Measurements from ENCODE around the gene PNRC2. TPM values are rescaled to one million over a fixed set of nuclear protein-coding genes. Genes with fewer than 3 reads are reported as not detected.
"Not testable (repeated sequence)": the region's sequence is repeated elsewhere in the genome, so short reads cannot be mapped to it uniquely, and the experiment has no call there.

PNRC2 gene
- polyA plus RNA-seq, 4 donors: 114 to 181 (median 126) TPM

- Histone ChIP-seq H3K4me3 (ENCODE audit: low read depth in 1 of 3, low read length in 3 of 3) (no peak overlapping the region), H3K4me1 (ENCODE audit: control insufficient read depth in 3 of 3, insufficient read depth in 2 of 3, low read depth in 1 of 3, low read length in 2 of 3) (peaks cover 0 to 24% (median 0%) of the 10 kb centered on the region in 3 donors), H3K27me3 (ENCODE audit: control insufficient read depth in 3 of 3, insufficient read depth in 3 of 3, low read length in 3 of 3) (no peaks in the 10 kb centered on the region), H3K9me3 (ENCODE audit: control insufficient read depth in 2 of 2, insufficient read depth in 1 of 2, low read depth in 1 of 2, low read length in 1 of 2) (peaks cover 0 to 4% of the 10 kb centered on the region in 2 donors), H3K36me3 (ENCODE audit: control insufficient read depth in 3 of 3, insufficient read depth in 2 of 3, low read depth in 1 of 3, low read length in 3 of 3) (no peaks in the 10 kb centered on the region), H3K27ac (ENCODE audit: low read depth in 1 of 3, low read length in 2 of 3) (no peak overlapping the region)
- WGBS, 3 donors: 50 to 84% (median 58%) methylated on average over 5 of the region's 5 CpGs
- no peak for DNase-seq
- no peak for FAIRE-seq
Measured at GRCh38 chr1:24004132-24004531, 44.5 kb downstream of the PNRC2 start.

- FAIRE-seq: no peak
- no peak overlapping the region for H3K27ac ChIP-seq (ENCODE audit: low read depth in 1 of 3, low read length in 2 of 3)
- H3K4me1 ChIP-seq (ENCODE audit: control insufficient read depth in 3 of 3, insufficient read depth in 2 of 3, low read depth in 1 of 3, low read length in 2 of 3): peaks cover 0 to 32% (median 3%) of the 10 kb centered on the region in 3 donors
- no peak for DNase-seq
- no peak overlapping the region for H3K4me3 ChIP-seq (ENCODE audit: low read depth in 1 of 3, low read length in 3 of 3)
- H3K27me3 ChIP-seq (ENCODE audit: control insufficient read depth in 3 of 3, insufficient read depth in 3 of 3, low read length in 3 of 3): no peaks in the 10 kb centered on the region
- WGBS, 3 donors: 95 to 96% (median 95%) methylated on average over 3 of the region's 3 CpGs
- H3K9me3 ChIP-seq (ENCODE audit: control insufficient read depth in 2 of 2, insufficient read depth in 1 of 2, low read depth in 1 of 2, low read length in 1 of 2): peaks cover 0 to 4% of the 10 kb centered on the region in 2 donors
- no peaks in the 10 kb centered on the region for H3K36me3 ChIP-seq (ENCODE audit: control insufficient read depth in 3 of 3, insufficient read depth in 2 of 3, low read depth in 1 of 3, low read length in 3 of 3)
Measured at GRCh38 chr1:24005163-24005562, 45.5 kb downstream of the PNRC2 start.

- peaks cover 0 to 4% of the 10 kb centered on the region in 2 donors for H3K9me3 ChIP-seq (ENCODE audit: control insufficient read depth in 2 of 2, insufficient read depth in 1 of 2, low read depth in 1 of 2, low read length in 1 of 2)
- no peak overlapping the region for H3K27ac ChIP-seq (ENCODE audit: low read depth in 1 of 3, low read length in 2 of 3)
- H3K36me3 ChIP-seq (ENCODE audit: control insufficient read depth in 3 of 3, insufficient read depth in 2 of 3, low read depth in 1 of 3, low read length in 3 of 3): no peaks in the 10 kb centered on the region
- FAIRE-seq (no peak), DNase-seq (no peak)
- no peaks in the 10 kb centered on the region for H3K27me3 ChIP-seq (ENCODE audit: control insufficient read depth in 3 of 3, insufficient read depth in 3 of 3, low read length in 3 of 3)
- H3K4me1 ChIP-seq (ENCODE audit: control insufficient read depth in 3 of 3, insufficient read depth in 2 of 3, low read depth in 1 of 3, low read length in 2 of 3): peaks cover 0 to 31% (median 7%) of the 10 kb centered on the region in 3 donors
- no peak overlapping the region for H3K4me3 ChIP-seq (ENCODE audit: low read depth in 1 of 3, low read length in 3 of 3)
Measured at GRCh38 chr1:24007079-24007478, 47.5 kb downstream of the PNRC2 start.

GRCh38 chr1:24008574-24009184 is 49.1 kb downstream of the PNRC2 start:
- not testable (repeated sequence) for H3K9me3 ChIP-seq (ENCODE audit: control insufficient read depth in 2 of 2, insufficient read depth in 1 of 2, low read depth in 1 of 2, low read length in 1 of 2); H3K27ac ChIP-seq (ENCODE audit: low read depth in 1 of 3, low read length in 2 of 3); FAIRE-seq; H3K36me3 ChIP-seq (ENCODE audit: control insufficient read depth in 3 of 3, insufficient read depth in 2 of 3, low read depth in 1 of 3, low read length in 3 of 3); DNase-seq; H3K27me3 ChIP-seq (ENCODE audit: control insufficient read depth in 3 of 3, insufficient read depth in 3 of 3, low read length in 3 of 3); H3K4me3 ChIP-seq (ENCODE audit: low read depth in 1 of 3, low read length in 3 of 3)
- WGBS, 3 donors: 22 to 60% (median 43%) methylated on average over 2 to 3 of the region's 3 CpGs
- H3K4me1 ChIP-seq (ENCODE audit: control insufficient read depth in 3 of 3, insufficient read depth in 2 of 3, low read depth in 1 of 3, low read length in 2 of 3): peaks cover 0 to 27% (median 7%) of the 10 kb centered on the region in 3 donors

GRCh38 chr1:24009406-24009805 is 49.8 kb downstream of the PNRC2 start:
- Histone ChIP-seq H3K27me3 (ENCODE audit: control insufficient read depth in 3 of 3, insufficient read depth in 3 of 3, low read length in 3 of 3) (no peaks in the 10 kb centered on the region), H3K9me3 (ENCODE audit: control insufficient read depth in 2 of 2, insufficient read depth in 1 of 2, low read depth in 1 of 2, low read length in 1 of 2) (peaks cover 0 to 8% of the 10 kb centered on the region in 2 donors), H3K4me3 (ENCODE audit: low read depth in 1 of 3, low read length in 3 of 3) (no peak overlapping the region), H3K36me3 (ENCODE audit: control insufficient read depth in 3 of 3, insufficient read depth in 2 of 3, low read depth in 1 of 3, low read length in 3 of 3) (no peaks in the 10 kb centered on the region), H3K4me1 (ENCODE audit: control insufficient read depth in 3 of 3, insufficient read depth in 2 of 3, low read depth in 1 of 3, low read length in 2 of 3) (peaks cover 0 to 31% (median 7%) of the 10 kb centered on the region in 3 donors), H3K27ac (ENCODE audit: low read depth in 1 of 3, low read length in 2 of 3) (no peak overlapping the region)
- FAIRE-seq (no peak), DNase-seq (no peak)
- WGBS, 3 donors: 95 to 100% (median 96%) methylated on average over 1 of the region's 1 CpG

- H3K27me3 ChIP-seq (ENCODE audit: control insufficient read depth in 3 of 3, insufficient read depth in 3 of 3, low read length in 3 of 3): no peaks in the 10 kb centered on the region
- H3K4me1 ChIP-seq (ENCODE audit: control insufficient read depth in 3 of 3, insufficient read depth in 2 of 3, low read depth in 1 of 3, low read length in 2 of 3): peaks cover 3 to 41% (median 7%) of the 10 kb centered on the region in 3 donors
- H3K36me3 ChIP-seq (ENCODE audit: control insufficient read depth in 3 of 3, insufficient read depth in 2 of 3, low read depth in 1 of 3, low read length in 3 of 3): no peaks in the 10 kb centered on the region
- 34 to 43% (median 34%) methylated on average over 4 to 5 of the region's 5 CpGs for WGBS, 3 donors
- FAIRE-seq (no peak), DNase-seq (peak in 1 of 2 donors; percentile 44)
- H3K27ac ChIP-seq (ENCODE audit: low read depth in 1 of 3, low read length in 2 of 3): peak overlapping the region in 1 of 3 donors; percentile 50
- H3K4me3 ChIP-seq (ENCODE audit: low read depth in 1 of 3, low read length in 3 of 3): no peak overlapping the region
- H3K9me3 ChIP-seq (ENCODE audit: control insufficient read depth in 2 of 2, insufficient read depth in 1 of 2, low read depth in 1 of 2, low read length in 1 of 2): peaks cover 0 to 8% of the 10 kb centered on the region in 2 donors
Measured at GRCh38 chr1:24010650-24011049, 51.0 kb downstream of the PNRC2 start.

GRCh38 chr1:24012878-24013277 is 53.2 kb downstream of the PNRC2 start:
- peaks cover 3 to 57% (median 11%) of the 10 kb centered on the region in 3 donors for H3K4me1 ChIP-seq (ENCODE audit: control insufficient read depth in 3 of 3, insufficient read depth in 2 of 3, low read depth in 1 of 3, low read length in 2 of 3)
- not testable (repeated sequence) for H3K27ac ChIP-seq (ENCODE audit: low read depth in 1 of 3, low read length in 2 of 3); H3K4me3 ChIP-seq (ENCODE audit: low read depth in 1 of 3, low read length in 3 of 3); H3K9me3 ChIP-seq (ENCODE audit: control insufficient read depth in 2 of 2, insufficient read depth in 1 of 2, low read depth in 1 of 2, low read length in 1 of 2); H3K27me3 ChIP-seq (ENCODE audit: control insufficient read depth in 3 of 3, insufficient read depth in 3 of 3, low read length in 3 of 3); FAIRE-seq; DNase-seq; H3K36me3 ChIP-seq (ENCODE audit: control insufficient read depth in 3 of 3, insufficient read depth in 2 of 3, low read depth in 1 of 3, low read length in 3 of 3)
- WGBS, 3 donors: 93 to 97% (median 97%) methylated on average over 8 of the region's 8 CpGs
